Hippocampal formation (tissue), 2 donors: ENCODE measurements around the gene NALF2.
A peak's percentile ranks its signal among the peaks of the same experiment; 100 is the strongest.

Experiments used
- DNase-seq, 2 donors: peaks; one replicate each; lab custom pipeline; 2025; lab: John Stamatoyannopoulos, UW

Gene NALF2

DNA sequence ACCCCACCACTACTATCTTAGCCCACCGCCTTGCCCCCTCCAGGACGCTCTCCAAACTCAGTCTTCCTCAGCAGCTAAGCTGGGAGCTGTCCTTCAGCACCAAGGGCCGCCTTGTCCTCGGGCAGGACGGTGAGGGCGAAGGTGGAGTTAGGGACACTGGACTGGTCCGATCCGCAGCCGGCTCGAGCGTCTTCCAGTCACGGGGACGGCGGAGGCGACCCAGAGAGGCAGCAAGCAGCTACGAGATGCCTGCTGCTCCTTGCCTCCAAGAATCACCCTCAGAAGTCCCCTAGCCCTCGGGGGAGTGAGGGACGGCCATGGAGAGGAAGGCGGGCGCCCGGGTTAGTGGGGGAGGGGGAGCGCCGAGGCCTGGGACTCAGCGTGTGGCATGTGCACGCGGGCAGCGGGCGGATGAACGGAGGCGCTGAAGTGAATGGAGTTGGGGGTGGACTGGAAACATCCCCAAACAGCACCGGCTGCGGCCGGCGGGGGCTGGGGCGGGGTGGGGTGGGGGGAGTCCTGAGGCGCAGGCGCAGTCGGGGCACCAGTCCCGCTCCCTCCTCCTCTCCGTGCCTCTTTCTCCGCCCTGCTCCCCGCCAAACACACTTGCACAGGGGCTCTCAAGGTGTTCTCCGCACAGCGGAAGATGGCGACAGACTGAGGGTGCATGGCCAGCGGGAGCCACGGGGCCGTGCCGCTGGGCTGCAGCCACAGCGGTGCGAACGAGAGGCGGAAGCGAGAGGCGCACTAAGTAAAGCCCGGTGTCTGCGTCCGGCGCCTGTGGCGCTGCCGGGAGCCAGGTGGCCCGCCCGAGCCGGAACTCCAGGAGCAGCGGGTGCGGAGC is at the start of gene NALF2:
NALF2 (plus strand) TSS at position 545 of the 844 bp plus-strand sequence. CDS start 957 bp downstream, outside the sequence.
- peak; percentile 14 to 31 for DNase-seq

DNA sequence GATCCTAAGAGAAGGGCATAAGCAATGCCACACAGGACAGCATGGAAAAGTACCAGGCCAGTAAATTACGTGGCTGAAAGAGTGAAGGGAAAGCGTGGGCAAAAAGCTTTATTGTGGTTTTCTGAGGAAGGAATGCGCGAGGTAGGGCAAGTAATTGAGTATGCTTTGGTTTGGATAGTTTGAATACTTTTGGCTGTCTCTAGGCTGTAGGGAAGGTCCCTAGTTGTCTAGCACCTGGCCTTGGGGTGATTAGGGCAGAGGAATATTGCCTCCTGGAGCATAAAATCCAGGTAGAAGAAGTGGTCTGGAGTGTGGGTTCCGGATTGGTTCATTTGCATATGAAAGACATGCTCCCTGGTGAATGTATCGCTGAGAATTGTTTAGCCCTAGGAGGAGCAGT is 46.4 kb upstream of the NALF2 start:
- DNase-seq, result no peak

DNA sequence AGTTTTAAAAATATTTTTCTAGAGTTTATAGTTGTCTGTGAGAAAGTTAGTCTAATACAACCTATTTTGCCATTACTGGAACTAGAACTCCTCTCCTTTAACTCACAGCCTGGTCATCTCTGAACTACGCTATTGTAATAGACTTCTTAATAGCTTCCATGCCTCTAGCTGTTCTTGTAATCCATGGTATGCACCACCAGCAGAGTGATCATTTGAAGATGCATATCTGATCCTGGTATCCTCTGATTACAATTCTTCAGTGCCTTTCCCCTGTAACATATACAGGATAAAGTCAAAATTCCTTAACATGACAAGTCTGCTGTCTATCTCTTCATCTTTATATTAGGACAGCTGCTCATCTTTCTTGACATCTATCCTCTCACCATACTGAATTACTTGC is 37.6 kb upstream of the NALF2 start:
- no peak for DNase-seq

DNA sequence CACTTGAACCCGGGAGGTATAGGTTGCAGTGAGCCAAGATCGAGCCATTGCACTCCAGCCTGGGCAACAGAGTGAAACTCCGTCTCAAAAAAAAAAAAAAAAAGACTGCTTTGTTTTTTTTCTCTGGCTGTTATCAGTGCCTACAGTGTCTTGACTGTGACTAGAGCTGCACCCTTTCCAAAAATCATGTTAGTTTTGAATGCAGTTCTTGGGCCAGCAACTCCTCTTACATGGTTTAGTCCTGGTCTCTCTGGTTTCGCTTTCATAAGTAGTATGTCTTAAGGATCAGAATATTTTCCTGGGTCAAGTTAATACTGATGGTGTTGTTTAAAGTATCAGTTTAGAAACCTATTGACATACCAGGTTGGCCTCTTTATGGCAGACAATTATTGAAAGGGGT is 34.2 kb upstream of the NALF2 start:
- no peak for DNase-seq

DNA sequence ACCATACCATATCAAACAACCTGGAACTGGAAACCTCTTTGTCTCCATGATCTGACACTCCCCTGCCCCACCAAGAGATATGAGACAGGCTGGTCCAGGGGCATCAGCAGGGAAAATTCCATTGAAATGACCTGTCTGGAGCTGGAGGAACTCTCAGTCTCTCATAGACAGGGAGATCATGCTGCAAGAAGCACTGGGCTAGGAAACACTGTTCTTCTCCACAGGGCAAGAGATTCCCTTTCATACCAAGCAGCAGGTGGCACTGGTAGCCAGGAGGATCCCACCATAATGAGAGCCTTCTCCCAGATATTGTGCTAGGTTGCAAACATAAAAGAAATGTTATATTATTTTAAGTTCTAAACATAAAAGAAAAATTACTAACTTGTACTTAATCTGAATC is 14.5 kb upstream of the NALF2 start:
- no peak for DNase-seq

DNA sequence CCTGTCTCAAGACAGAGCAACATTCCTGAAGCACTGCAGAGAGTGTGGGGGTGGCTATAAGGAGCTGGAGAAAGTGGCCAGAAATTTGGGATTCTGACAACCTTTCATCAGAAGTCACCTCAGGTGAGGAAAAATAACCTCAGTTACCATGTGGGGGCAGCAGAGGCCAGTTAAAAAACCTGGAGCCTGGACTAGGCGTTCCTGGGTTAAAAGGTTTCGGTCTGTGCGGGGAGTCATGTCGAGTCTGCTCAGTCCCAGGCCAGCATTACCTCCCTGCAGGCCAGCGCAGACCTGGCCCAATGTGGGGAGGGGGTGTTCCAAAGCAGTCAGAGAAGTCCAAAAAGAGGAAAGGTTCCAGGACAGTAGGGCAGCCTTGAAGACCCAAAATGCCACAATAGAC is 10.9 kb upstream of the NALF2 start:
- no peak for DNase-seq

DNA sequence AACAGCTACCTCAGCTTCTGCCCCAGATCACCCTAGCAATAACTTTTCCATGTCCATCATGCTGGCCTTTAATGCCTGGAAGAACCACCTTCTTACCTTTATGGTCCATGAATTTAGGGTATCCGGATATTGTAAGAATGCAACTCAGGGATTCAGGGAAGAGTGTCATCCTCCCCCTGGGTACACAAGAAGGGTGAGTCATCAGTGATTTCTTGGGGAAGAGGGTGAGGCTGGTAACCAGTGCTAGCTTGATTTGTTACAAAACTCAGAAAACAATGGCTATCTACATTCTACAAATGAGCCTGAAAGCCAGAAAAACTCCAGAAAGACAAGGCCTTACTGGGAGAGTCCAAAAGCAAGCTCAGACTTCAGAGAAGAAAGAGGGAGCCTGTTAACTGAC is 10.4 kb upstream of the NALF2 start:
- DNase-seq, result no peak

DNA sequence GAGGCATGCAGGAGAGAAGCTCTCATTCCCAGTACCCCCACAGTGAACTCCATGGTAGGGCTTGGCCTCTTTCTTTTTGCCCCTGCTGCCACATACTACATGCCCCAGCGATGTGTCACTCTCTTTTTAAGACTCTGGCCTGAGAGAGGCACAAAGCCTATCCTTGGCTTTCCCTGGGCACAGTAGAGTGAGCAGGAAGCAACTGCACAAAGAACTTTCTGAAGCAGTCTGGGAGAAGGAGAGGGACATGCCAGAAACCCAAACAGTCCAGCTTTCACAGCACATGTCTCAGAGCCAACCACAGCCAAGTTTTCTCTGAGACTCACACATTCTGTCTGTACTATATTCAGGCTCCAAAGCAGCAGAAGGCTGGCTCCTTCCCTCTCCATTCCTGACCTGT is 7.9 kb upstream of the NALF2 start:
- DNase-seq, result no peak

DNA sequence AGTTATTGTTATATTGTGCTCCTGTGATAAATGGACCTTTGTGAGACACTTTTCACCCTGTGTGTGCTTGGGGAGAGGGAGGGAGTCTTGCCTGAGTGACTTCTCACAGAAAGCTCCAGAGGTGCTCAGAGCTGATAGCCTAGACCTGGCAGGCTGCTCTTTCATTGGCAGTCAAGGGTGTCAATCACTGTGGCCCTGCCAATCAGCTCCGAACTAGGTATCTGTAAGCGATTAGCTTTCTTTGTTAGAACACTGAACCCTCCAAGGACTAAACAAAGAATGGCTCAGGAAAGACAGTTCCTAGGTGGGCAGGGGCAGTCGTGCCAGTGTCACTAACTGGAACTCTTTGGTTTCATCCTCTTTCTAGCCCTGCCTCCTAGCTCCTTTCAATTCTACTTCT is 2.7 kb upstream of the NALF2 start:
- no peak for DNase-seq

DNA sequence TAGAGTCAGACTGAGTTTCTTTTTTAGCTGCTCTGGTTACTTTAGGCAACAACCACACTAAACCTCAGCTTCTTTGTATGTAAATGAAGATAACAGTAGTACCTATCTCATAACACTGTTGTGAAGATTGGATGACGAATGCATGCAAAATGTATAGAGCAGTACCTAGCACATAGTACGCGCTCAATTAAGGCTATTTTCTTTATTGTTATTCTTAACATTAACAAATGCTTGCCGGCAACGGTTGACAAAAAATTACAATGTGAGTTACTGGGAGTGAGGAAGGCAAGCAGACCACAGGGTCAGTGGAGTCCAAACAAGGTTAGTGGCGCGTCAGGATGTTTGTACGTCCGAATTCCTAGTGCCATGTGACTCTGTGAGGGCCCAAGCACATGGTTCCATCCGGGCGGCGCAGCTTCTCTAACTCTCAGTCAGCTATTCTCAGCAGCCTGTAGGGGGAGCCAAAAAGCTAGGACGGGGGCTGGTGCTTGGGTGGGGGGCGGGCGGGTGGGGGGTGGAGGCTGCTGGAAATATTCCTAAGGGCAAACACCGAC is 821 bp upstream of the NALF2 start:
- DNase-seq, result no peak

DNA sequence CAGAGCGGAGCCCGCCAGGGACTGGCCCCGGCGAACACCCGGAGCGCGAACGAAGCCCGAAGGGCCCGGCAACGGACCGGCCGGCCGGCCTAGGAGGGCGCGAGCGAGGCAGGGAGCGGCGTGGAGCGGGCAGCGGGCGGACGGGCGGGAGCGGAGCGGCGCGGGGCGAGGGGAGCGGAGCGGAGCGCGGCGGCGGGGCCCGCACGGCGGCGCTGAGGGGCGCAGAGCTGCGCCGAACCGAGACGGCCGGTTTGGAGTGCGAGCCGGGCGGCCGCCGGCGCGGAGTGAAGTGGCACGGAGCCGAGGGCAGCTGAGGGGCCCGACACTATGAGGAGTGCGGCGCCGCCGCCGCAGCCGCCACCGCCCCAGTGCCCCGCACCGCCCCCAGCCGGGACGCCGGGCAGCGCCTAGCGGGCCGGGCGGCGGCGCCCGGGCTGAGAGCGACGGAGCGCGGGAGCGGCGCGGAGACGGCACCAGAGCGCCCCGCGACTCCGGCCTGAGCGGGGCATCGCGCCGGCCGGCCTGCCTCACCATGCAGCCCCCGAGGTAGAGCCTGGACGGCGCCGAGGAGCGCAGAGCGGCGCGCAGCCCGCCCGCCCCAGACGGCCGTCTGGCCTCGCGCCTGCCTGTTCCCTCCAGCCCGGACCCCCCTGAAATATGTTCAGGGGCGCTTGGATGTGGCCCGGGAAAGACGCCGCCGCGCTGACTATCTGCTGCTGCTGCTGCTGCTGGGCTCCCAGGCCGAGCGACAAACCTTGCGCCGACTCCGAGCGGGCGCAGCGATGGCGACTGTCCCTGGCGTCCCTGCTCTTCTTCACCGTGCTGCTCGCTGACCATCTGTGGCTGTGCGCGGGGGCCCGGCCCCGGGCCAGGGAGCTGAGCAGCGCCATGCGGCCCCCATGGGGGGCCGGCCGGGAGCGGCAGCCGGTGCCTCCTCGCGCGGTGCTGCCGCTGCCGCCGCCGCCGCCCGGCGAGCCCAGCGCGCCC is 793 bp downstream of the NALF2 start:
- DNase-seq, result no peak

DNA sequence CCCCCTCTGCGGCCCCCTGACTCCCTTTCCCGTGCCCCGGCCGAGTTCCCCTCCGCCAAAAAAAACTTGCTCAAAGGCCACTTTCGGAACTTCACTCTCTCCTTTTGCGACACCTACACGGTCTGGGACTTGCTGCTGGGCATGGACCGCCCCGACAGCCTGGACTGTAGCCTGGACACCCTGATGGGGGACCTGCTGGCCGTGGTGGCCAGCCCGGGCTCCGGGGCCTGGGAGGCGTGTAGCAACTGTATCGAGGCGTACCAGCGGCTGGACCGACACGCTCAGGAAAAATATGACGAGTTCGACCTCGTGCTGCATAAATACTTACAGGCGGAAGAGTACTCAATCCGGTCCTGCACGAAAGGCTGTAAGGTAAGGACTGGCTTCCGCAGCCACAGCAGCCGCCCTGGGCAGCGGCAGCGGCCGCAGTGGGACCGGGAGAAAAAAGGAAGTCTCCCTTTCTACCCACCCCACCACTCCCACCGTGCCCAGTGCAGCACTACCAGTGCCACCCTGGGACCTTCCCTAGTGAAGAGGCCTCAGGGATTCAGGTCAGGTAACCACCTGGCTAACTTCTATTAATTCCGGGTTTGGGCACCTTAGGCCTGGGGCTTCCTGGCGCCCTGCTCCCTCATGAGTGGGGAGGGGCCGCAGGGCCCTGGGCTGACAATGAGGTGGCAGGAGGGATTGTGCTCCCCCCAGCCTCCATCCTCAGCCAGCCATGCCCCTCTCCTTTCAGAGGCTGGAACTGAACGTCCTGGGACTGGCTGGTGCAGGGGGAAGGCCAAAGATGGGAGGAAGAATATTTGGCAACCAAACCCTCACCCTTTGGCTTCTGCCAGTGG is 1.9 kb downstream of the NALF2 start:
- no peak for DNase-seq

DNA sequence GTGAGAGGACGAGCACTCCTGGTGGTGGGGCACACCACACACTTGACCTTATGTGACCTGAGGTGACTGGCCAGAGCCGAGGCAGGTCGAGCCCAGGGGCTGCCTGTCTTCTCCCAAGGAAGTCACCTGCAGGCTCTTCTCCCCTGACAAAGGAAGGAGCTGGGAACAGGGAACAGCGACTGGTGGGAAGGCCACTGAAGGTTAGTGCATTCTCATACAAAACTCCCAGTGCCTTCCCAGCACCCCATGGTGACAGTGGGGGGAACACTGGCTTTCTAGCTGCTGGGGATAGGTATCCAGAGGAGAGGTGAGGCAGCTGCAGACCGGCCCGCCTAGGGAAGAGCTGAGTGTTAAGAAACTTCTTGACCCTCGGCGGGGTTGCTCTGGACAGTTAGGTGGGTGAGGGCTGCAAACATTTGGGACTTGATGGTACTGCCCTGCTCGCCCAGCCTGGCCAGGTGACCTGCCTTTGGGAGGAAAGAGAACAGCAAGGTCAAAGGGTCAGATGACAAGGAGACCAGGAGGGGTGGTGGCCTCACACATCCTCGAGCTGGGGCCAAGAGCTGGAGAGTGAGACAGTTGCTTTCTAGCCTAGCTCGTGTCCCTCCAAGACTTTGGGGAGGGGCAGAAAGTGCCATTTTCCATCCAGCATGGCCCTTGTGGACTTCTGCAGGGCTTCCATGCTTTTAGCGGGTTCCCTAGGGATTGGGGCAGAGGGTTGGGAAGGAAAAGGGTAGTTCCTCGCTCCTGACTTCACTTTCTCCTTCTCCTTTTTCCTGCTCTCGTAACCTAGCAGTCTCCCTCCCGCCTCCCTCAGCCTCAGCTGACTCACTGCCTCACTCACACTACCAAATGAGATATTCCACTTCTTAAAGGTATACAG is 2.7 kb downstream of the NALF2 start:
- no peak for DNase-seq

DNA sequence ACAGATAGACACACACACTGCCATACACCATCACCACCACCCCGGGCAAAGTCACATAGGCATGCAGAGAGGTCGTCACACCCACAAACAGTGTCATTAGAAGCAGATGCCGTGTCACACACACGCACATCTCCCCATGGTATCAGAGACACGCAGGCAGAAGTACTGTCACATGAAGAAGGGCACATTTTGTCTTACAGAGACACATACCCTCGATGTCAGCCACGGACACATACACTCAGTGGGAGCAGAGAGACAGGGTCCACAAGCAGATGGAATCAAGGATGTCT is 3.3 kb downstream of the NALF2 start:
- DNase-seq, result no peak

DNA sequence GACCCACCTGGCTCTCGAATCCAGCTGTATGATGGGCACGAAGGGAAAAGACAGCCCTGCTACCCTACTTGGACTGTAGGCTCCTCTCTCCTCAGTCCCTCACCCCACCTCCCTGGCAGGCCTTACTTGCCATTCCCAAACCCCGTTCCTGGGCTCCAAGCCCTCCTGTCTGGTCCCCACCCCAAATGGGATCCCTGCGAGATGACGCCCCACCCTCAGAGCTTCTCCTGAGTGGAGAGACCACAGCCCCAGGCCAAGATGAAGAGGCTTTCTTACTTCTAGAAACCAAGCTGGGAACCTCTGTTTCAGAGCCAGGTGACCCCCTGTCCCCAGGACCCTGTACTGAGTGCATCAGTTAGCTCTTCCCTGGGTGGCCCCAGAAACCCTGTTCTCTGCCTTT is 4.5 kb downstream of the NALF2 start:
- no peak for DNase-seq

DNA sequence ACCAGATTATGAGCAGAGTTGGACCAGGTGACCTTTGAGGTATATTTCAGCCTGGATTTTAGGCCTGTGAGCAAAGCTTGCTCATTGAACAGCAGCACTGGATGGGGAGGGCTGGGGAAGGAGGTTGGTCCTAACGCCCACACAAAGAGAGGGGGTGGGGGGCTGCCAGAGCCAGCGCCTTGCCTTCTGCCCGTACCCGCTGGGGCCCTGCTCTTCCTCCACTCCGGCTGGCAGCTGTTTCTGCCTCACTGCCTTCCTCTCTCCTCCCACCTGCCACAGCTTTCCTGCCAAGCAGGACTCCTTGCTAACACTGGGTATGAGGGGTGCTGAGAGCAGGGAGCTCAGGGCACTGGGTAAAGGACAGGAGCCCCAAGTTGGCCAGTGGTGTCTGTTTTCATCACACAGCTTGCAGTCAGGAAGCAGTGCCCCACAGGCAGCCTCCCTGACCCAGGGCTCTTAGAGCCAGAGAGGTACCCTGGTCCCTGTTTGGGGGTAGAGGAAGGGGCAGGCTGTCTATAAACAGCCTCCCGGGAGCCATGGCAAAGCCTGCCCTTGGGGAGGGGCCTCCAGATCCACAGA is 6.1 kb downstream of the NALF2 start:
- DNase-seq, result no peak

DNA sequence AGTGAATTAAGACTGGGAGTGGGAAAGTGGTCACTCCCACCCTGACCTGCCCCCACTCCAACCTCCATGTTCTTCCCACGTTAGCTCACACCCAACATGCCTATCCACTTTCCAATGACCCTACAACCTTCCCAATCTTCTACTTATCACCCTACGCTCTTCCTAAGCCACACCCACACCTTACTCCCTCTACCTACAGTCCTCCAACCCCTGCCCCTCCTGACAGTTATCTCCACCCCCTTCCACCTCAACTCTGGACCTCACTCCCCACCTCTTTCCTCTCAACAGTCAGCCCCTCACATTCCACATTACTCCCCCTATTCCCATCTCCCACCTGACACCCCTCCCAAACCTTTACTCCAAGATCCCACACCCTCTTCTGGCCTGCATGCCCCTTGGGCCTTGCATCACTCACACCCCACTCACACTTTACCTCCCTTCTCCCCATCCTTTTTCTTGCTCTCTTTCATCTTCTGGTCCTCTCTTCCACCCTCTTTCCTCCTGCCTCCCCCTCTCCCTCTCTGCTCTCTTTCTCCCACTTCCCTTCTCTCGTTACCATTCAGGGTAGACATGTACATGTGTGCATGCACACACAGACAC is 6.9 kb downstream of the NALF2 start:
- DNase-seq, result no peak

DNA sequence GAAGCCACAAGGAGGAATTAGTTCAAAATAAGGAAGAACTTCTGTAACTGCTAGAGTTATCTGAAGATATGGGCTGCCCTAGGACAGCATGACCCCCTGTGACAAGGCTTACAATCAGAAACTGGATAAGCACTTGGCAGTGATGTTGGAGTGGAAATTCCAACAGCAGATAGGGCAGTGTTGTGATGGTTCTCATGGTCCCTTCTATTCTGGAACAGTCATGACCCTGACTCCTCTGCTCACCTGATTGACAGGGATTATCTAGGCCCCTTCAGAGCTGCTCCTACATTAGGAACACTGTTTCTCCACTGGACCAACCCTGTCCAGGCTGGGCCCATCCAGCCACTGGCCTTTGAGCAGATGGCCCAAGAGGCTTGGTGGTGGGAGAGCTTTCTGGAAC is 17.9 kb downstream of the NALF2 start:
- no peak for DNase-seq

DNA sequence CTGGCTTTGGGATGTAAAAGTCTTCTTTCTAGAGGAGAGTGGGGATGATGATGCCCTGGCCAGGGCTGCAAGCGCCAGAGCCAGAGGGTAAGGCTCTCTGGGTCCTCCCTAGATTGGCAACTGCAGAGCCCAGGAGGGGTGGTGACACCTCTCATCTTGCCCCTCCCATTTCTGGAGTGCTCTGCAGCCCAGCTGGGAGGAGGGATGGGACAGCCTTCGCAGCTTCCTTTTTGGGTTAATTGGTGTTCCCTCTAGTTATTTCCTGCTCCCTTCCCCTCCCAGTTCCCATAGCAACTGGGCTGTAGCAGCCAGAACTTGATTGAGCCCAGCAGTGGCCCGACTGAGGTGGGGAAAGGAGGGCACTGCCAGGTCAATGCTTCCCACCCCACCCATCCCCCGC is 19.2 kb downstream of the NALF2 start:
- DNase-seq, result no peak

DNA sequence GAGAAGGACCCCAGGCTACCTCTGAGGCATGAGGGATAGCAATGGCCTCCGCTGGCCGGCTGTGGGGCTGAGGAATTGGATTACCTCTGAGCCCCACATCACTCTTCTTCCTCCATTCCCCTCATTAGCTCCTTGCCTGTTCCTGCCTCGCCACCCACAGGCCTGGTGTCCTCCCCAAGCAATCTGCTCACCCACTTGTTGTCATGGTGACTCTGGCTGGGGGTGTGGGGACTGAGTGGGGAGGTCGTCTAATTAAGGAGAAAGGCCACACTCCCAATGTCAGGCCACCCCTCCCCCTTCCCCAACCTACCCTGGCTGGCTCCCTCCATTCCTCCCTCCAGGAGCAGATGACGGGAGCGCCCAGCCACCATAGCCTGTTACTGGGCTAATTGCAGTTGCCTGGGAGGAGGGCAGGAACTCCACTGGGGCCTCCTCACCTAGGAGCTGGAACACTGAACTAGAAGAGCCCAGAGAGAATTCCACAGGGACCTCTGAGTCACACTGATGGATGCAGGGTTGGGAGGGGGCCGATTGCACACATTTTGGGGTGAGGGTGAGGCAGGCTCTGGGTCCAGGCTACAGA is 20.7 kb downstream of the NALF2 start:
- DNase-seq, result no peak
